ENCODE results near the gene CLSTN2.

The CLSTN2 gene

DNA sequence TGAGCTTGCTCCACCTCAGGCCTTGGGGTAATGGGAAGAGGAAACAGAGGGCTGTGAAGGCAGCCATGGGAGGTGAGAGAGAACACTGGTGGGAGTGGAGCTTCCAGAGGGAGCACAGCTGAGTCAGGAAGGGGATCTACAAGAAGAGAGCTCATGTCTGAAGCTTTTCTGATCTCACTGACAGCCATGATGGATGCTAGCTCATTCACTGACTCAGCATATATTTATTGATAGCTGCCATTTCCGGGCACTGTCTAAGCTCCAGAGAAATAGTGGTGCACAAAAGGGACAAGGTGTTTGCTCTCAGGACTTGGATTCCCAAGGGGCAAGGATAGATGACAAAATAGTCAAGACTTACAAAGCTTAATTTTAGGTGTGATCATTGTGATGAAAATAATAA lies 218.8 kb downstream of the CLSTN2 start:
- no peak for DNase-seq

DNA sequence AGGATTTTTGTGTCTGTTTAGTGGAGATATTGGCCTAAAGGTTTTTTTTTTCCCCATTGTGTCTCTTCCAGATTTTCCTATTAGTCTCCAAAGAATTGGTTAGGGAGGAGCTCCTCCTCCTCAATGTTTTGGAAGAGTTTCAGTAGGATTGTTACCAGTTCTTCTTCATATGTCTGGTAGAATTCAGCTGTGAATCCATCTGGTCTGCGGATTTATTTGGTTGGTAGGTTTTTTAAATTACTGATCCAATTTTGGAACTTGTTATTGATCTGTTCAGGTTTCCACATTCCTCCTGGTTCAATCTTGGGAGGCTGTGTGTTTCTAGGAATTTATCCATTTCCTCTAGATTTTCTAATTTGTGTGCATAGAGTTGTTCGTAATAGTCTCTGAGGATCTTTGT lies 222.2 kb downstream of the CLSTN2 start:
- no peak for DNase-seq

DNA sequence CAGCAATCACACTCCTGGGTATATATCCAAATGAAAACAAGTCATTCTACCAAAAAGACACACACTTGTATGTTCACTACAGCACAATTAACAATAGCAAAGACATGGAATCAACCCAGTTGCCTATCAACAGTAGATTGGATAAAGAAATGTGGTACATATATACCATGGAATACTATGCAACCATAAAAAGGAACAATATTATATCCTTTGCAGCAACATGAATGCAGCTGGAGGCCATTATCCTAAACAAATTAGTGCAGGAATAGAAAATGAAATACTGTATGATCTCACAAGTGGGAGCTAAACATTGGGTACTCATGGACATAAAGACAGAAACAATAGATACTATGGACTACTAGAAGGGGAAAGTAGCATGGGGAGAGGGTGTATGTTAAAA lies 224.7 kb downstream of the CLSTN2 start:
- no peak for DNase-seq

GRCh38 chr3:140160553-140160952 lies 225.6 kb downstream of the CLSTN2 start:
- no peak for DNase-seq

DNA sequence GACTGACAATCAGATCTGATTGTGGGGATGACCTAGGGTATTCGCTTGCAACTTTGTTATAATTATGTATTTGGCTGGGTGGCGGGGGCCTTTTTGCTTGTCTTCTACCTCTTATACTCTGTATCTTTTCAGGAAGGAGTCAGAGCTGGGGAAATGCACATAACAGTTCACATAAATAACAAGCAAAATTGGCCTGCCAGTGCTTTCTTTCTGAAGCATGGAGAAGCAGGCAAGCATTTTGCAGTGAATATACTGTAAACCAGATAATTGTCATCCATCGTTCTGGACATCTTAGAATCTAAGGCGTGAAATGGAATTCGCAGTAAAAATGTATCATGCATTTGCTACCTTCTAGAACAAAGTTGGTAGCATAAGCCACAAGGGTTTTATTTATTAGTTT lies 227.6 kb downstream of the CLSTN2 start:
- no peak for DNase-seq

- DNase-seq, result no peak
Measured at GRCh38 chr3:140163159-140163763, 228.3 kb downstream of the CLSTN2 start.

DNA sequence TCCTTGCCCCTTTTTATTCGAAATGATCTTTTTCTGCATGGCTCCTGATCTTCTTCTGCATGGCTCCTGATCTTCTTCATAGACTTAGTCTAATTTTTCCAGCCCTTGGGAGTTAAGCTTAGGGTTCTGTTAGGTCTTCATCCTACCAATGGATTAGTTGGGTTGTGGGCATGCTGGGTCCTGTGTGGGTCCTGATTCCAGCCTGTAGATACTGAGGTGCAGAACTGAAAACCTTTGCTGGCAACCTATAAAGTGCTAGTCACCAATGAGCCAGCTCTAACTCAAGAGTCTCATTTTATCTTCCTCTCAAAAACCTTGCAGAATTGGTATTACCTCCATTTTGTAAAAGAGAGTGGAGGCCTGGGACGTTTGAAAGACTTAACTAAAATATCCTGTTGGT lies 229.2 kb downstream of the CLSTN2 start:
- no peak for DNase-seq

DNA sequence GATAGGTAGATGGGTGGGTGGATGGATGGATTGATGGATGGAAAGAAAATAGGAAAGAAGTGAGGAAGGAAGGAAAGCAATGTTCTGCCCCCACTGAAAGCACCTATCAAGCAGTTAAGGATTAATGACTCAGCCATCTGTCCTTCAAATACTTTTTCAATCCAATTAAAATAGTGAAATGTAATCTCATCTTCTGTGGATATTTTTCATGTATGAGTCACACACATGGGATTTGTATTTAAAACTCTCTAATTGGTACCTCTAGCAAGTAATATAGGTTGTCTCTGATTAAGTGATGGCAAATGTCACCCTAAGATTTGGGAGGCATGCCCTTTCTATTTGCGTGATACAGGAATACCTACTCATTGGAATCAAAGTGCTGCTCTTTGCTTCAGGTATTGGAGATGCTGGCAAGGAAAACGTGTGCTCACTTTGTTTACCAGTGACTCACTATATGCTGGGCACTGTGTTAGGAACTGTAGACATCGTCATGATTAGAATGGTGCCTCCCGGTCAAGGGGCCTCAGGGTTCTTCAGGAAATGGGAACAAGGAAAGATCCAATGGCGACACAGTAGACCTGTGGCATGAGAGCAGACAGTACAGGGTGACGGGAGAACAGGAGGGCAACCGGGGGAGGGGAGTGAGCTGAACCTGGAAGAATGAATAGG lies 230.1 kb downstream of the CLSTN2 start:
- DNase-seq, result no peak

GRCh38 chr3:140165781-140166180 lies 230.8 kb downstream of the CLSTN2 start:
- DNase-seq, result no peak

- no peak for DNase-seq
Measured at GRCh38 chr3:140166861-140167599, 232.0 kb downstream of the CLSTN2 start.

DNA sequence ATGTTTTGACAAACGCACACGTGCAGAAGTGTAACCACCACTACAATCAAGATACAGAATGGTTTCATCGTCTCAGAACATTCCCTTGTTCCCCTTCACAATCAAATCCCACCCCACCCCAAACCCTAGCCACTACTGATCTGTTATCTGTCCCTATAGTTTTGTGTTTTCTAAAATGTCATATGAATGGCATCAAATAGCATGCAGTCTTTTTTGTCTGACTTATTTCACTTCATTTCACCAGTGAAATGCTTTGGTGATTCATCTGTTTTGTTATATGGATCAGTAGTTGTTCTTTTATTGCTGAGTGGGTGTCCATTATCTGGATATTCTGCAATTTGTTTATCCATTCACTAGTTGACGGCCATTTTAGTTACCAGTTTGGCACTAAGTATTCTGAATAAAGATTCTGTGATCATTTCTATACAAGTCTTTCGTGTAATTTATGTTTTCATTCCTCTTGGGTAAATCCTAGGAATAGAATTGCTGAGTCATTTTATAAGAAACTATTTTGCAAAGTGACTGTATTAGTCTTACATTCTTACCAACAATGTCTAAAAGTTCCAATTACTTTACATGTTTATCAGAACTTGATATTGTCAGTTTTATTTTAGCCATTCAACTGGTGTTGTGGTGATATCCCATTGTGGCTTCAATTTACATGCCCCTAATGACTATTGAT lies 232.8 kb downstream of the CLSTN2 start:
- DNase-seq, result no peak

DNA sequence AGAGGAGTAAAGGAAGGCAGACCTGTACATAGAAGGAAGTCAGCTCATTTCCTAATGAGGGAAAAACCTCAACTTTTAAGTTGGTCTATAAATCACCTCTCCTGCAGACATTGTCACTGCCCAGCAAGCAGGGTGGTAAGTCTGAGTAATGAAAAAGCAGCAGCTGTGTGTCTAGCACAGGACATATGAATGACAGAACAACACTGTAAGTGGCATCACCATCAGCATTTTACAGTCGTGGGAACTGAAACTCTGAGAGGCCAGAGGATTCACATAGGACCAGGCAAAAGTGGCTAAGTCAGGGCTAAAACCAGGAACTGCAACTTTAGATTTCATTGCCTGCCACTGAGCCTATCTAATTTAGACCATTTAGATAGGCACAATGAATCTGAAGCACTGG lies 235.6 kb downstream of the CLSTN2 start:
- no peak for DNase-seq

GRCh38 chr3:140176526-140176925 lies 241.5 kb downstream of the CLSTN2 start:
- DNase-seq, result no peak

- DNase-seq, result no peak
Measured at GRCh38 chr3:140177943-140178342, 243.0 kb downstream of the CLSTN2 start.

- no peak for DNase-seq
Measured at GRCh38 chr3:140178482-140178881, 243.5 kb downstream of the CLSTN2 start.

DNA sequence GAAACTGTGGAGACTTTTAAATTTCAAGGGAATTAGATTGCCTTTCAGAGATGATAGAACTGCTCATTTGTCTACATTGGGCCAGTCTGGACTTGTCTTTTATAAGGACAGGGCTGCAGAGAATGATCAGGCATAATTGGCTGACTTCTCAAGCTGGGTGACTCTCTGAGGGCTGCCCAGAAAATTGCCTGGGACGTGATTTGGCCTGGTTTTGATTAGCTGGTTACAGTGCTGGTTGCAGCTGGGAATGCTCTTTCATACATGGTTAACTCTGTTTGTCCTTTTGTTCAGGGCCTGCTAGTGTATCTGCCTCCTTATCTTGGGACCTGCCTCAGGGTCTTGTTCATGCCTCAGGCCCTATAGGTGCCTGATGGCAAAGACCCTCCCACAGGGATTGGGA lies 245.6 kb downstream of the CLSTN2 start:
- no peak for DNase-seq

GRCh38 chr3:140185375-140185774 lies 250.4 kb downstream of the CLSTN2 start:
- no peak for DNase-seq

DNA sequence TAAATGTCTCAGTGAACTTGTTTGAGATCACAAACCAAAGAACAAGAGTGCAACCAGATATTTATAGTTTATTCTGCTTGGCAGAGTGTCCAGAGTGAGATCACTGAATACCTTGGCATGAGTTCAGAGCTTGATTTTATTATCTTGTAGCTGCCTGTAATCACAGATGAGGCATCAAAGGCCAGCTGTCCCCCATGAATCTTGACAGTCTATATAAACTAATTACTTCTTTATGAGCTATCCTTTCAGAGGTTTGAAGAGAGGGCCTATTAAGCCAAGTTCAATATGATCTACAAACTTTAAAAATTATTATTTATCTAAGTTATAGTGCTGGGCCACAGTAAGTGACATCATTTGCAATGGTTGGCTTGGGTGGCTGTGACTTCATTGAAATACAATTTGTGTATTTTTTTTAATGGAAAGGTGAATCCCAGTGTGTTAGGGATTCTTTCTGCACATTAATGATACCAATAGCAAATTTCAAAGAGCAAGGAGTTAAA lies 251.5 kb downstream of the CLSTN2 start:
- DNase-seq, result no peak

GRCh38 chr3:140187028-140187427 lies 252.0 kb downstream of the CLSTN2 start:
- DNase-seq, result no peak

DNA sequence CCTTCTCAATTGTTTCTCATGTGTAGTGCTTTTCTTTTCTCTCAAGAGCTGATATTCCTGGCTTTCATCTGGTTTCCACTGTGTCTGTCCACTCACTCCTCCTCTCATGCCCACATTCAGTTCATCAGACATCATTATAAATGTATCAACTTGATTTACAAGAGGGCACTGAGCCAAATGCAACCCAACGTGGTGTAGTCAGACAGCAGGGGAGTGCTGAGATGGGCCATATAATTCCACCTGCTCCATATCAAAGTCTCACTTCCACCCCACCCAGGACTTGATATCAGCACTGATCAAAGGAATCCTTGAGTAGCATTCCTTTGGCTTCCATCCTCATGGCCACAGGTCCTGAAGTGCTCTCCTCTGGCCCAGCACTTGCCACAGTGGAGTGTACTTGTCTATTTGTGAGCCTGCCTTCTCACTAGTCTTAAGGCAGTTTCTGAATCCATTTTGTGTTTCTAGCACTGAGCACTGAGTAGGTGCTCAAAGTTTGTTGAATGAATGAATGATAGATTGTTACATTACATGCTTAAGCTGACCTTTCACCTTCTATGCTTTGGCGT lies 252.8 kb downstream of the CLSTN2 start:
- DNase-seq, result no peak

DNA sequence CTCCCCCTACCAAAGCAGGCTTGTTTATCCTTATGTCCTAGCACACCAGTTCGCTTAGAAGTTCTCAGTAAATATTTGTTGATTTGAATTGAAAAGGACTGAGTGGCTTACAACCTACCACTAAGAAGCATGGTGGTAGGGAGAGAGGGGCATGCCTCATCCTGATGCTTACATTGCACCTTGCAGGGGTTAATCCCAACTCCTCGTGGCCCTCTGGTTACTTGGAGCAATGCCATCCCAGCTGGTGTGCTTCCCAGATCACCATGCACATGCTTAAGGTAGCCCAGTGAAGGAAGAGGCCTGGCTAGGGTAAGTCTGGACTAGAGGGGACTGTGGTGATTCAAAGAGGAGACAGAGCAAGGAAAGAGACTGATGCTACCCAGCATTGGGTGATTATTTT lies 253.3 kb downstream of the CLSTN2 start:
- DNase-seq, result no peak

DNA sequence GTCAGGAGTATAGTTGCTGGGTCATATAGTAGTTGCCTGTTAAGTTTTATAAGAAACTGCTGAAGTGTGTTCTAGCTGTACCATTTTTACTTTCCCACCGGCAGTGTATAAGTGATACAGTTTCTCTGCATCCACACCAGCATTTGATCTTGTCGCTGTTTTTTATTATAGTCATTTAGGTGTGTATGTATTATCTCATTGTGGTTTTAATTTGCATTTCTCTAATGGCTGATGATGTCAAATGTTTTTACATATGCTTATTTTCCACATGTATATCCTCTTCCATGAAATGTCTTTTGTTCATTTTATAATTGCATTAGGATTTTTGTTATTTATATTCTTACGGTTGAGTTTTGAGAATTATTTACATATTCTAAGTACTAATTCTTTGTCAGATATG lies 254.3 kb downstream of the CLSTN2 start:
- DNase-seq, result no peak

DNA sequence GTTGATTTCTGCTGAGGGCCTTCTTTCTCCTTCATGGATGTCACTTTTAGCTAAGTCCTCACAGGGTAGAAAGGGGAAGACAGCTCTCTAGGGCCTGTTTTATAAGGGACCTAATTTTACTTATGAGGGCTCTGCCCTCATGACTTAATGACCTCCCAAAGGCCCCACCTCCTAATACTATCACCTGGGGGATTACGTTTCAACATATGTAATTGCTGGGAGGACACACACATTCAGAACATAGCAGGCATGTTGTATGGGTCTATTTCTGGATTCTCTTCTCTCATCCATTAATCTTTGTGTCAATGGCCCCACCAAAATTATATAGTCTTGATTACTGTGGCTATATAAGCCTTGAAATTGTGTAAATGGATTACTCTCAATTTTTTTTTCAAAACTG lies 255.0 kb downstream of the CLSTN2 start:
- DNase-seq, result no peak

Measured in GOT3 (cell line).